Measurements from ENCODE around the gene KCNJ8.

The KCNJ8 gene

DNA sequence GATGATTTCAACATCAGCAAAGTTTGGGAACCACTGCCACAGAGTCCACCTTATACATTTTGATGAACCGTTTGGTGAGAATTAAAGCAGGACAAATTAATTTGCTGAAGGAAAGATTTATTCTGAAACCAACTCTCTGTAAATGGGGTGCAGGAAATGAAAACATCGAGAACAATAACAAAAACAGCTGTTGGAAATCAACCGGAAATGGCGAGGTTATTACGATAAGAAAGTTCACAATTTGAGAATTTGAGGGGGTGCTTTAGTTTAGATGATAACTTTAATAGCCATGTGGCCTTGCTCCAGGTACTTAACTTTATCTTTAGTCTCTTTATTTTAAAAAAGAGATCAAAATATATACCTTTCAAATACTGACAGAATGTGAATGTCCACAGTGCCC, 56.7 kb downstream of the KCNJ8 start:
- no peaks in the 10 kb centered on the region for H3K4me1 ChIP-seq (ENCODE audit: insufficient read depth, low read length)
- H3K79me2 ChIP-seq (ENCODE audit: insufficient read depth, low read length), result no peaks in the 10 kb centered on the region
- no peak overlapping the region for H3K4me3 ChIP-seq (ENCODE audit: low read depth in 1 of 2, low read length in 2 of 2)
- peaks cover 4% of the 10 kb centered on the region for H3K27me3 ChIP-seq (ENCODE audit: insufficient read depth, low read length, poor library complexity)
- no peak for ATAC-seq (ENCODE audit: insufficient read depth, low read depth)
- no peak overlapping the region for H3K4me2 ChIP-seq (ENCODE audit: insufficient read depth, low read length)
- no peak for TF ChIP-seq EZH2 (IDR thresholded peaks at IDR 0.05; ENCODE audit: borderline replicate concordance, low read depth, low read length, severe bottlenecking)
- TF ChIP-seq, protein P1, sequence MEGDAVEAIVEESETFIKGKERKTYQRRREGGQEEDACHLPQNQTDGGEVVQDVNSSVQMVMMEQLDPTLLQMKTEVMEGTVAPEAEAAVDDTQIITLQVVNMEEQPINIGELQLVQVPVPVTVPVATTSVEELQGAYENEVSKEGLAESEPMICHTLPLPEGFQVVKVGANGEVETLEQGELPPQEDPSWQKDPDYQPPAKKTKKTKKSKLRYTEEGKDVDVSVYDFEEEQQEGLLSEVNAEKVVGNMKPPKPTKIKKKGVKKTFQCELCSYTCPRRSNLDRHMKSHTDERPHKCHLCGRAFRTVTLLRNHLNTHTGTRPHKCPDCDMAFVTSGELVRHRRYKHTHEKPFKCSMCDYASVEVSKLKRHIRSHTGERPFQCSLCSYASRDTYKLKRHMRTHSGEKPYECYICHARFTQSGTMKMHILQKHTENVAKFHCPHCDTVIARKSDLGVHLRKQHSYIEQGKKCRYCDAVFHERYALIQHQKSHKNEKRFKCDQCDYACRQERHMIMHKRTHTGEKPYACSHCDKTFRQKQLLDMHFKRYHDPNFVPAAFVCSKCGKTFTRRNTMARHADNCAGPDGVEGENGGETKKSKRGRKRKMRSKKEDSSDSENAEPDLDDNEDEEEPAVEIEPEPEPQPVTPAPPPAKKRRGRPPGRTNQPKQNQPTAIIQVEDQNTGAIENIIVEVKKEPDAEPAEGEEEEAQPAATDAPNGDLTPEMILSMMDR (IDR thresholded peaks at IDR 0.05; ENCODE audit: borderline replicate concordance, extremely low read depth, low read length, poor library complexity, severe bottlenecking), result no peak
- H4K20me1 ChIP-seq (ENCODE audit: insufficient read depth, low read length), result no peaks in the 10 kb centered on the region
- DNase-seq, result no peak
- H3K36me3 ChIP-seq (ENCODE audit: insufficient read depth, low read length), result no peaks in the 10 kb centered on the region
- H3K9me3 ChIP-seq (ENCODE audit: insufficient read depth, low read length, severe bottlenecking), result no peaks in the 10 kb centered on the region
- no peak overlapping the region for H3K9ac ChIP-seq (ENCODE audit: low read depth, low read length)
- no peak overlapping the region for H3K27ac ChIP-seq (ENCODE audit: low read length)
- H2AFZ ChIP-seq (ENCODE audit: low read depth, low read length), result no peak overlapping the region

DNA sequence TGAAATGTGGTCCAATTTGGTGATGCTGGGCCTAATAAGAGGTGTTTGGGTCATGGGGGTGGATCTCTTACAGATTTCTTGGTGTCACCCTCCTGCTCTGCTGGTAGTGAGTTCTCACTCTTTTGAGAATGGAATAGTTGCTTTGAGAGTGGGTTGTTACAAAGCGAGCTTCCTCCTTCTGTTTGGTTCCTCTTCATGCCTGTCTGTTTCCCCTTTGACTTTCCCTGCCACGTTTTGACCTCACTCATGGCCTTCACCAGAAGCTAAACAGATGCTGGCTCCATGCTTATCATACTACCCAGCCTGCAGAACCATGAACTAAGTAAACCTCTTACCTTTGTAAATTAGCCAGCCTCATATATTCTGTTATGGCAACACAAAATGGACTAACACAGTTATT, 59.1 kb downstream of the KCNJ8 start:
- Histone ChIP-seq H4K20me1 (ENCODE audit: insufficient read depth, low read length) (no peaks in the 10 kb centered on the region), H3K27ac (ENCODE audit: low read length) (no peak overlapping the region), H3K9ac (ENCODE audit: low read depth, low read length) (no peak overlapping the region), H3K4me2 (ENCODE audit: insufficient read depth, low read length) (no peak overlapping the region), H3K4me1 (ENCODE audit: insufficient read depth, low read length) (no peaks in the 10 kb centered on the region), H3K27me3 (ENCODE audit: insufficient read depth, low read length, poor library complexity) (peaks cover 7% of the 10 kb centered on the region), H3K4me3 (ENCODE audit: low read depth in 1 of 2, low read length in 2 of 2) (no peak overlapping the region), H3K9me3 (ENCODE audit: insufficient read depth, low read length, severe bottlenecking) (no peaks in the 10 kb centered on the region), H3K36me3 (ENCODE audit: insufficient read depth, low read length) (no peaks in the 10 kb centered on the region), H2AFZ (ENCODE audit: low read depth, low read length) (no peak overlapping the region), H3K79me2 (ENCODE audit: insufficient read depth, low read length) (no peaks in the 10 kb centered on the region)
- TF ChIP-seq EZH2 (IDR thresholded peaks at IDR 0.05; ENCODE audit: borderline replicate concordance, low read depth, low read length, severe bottlenecking), result no peak
- TF ChIP-seq, protein P1 (IDR thresholded peaks at IDR 0.05; ENCODE audit: borderline replicate concordance, extremely low read depth, low read length, poor library complexity, severe bottlenecking), result no peak
- DNase-seq, result no peak
- no peak for ATAC-seq (ENCODE audit: insufficient read depth, low read depth)
